ENCODE results near the gene DDR1.
"Not testable (repeated sequence)": the region's sequence is repeated elsewhere in the genome, so short reads cannot be mapped to it uniquely, and the experiment has no call there.

DDR1 gene

GRCh38 chr6:30894935-30895334 is 10.6 kb downstream of the DDR1 start:
- DNase-seq: no peak

DNA sequence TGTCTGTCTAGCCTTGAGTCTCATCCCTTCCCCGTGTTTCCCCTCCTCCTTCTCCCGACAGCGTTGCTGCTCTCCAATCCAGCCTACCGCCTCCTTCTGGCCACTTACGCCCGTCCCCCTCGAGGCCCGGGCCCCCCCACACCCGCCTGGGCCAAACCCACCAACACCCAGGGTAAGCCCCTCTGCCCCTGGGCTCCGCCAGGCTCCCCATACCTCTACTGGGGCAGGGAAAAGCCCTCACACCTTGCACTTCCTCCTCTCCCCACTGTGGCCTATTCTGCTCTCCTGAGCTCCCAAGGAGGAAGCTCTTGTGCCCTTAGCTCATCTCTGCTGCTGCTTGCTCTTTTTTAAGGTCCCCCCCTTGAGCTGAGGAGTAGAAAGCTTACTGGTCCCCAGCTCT is 11.0 kb downstream of the DDR1 start:
- no peak for DNase-seq

DNA sequence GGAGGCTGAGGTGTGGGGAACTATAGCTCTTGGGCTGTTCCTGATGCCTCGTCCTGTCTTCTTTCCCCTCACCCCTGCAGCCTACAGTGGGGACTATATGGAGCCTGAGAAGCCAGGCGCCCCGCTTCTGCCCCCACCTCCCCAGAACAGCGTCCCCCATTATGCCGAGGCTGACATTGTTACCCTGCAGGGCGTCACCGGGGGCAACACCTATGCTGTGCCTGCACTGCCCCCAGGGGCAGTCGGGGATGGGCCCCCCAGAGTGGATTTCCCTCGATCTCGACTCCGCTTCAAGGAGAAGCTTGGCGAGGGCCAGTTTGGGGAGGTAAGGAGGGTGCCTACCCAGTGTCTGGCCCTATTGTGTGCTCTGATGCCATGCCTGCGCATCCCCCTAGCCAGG is 12.2 kb downstream of the DDR1 start:
- no peak for DNase-seq

DNA sequence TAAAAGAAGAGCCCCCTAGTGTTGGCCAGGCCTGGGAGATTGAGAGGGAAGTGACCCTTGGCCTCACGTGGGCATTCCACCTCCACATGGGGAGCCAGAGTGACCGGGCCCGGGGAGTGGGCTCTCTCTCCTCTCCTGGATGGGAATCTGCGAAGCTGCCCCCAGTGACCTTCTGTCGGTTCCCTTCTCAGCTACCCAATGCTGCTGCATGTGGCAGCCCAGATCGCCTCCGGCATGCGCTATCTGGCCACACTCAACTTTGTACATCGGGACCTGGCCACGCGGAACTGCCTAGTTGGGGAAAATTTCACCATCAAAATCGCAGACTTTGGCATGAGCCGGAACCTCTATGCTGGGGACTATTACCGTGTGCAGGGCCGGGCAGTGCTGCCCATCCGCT is 13.6 kb downstream of the DDR1 start:
- DNase-seq: no peak

GRCh38 chr6:30898750-30899360 is 14.5 kb downstream of the DDR1 start:
- no peak for DNase-seq

DNA sequence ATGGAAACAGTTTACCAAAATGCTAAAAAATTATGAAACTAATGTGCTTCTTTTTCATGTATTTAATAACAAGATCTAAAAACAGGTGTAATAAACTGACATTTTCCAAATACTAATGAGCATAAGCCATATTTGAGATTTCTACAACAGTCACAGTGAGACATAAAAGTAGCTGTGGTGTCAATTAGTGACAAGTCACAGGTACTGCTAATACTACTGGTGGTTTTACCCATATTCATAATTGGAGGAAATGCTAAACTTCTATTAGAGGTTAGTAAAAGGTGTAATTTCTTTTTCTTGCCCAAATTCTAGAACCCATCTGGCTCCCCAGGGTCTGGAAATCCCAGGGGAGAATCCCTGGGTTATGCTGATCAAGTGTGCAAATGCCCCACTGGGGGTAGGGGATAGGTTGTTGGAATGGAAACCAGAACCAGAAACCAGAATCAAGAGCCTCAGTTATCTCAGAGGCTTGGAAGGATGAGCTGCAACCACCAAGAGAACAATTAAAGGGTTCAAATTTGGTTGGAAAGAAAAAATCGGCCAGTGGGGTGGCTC is 16.6 kb downstream of the DDR1 start:
- DNase-seq: no peak

- DNase-seq: no peak
Measured at GRCh38 chr6:30901436-30901835, 17.1 kb downstream of the DDR1 start.

DNA sequence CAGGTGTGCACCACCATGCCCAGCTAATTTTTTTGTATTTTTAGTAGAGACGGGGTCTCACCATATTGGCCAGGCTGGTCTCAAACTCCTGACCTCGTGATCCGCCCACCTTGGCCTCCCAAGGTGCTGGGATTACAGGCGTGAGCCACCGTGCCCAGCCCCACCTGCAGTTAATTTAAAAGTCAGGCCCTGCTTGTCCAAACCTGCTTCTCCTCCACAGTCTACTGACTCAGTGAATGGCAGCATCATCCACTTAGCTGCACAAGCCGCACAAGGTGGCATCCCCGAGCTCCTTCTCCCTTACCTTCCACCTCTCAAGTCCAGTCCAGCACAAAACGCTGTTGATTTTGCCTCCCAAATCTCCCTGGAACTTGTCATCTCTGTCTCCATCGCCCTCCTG is 17.9 kb downstream of the DDR1 start:
- not testable (repeated sequence) for DNase-seq

DNA sequence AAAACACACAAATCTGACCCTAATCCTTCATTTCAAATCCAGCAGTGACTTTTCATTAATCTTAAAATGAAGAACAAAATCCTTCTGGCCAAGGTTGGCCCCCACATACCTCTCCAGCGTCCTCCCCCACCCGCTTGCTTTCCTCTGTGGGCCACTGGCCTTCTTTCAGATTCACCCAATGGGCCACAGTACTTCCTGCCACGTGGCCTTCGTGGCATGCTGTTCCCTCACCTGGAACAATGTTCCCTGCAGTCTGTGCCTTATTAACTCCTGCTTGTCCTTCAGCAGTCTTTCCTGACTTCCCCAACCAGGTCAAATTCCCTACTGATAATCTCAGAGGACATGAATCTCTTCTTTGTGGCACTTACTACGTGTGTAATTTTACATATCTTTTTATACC is 18.4 kb downstream of the DDR1 start:
- DNase-seq: no peak

- DNase-seq: no peak
Measured at GRCh38 chr6:30903236-30903635, 18.9 kb downstream of the DDR1 start.

GRCh38 chr6:30907290-30907757 is 23.0 kb downstream of the DDR1 start:
- DNase-seq: not testable (repeated sequence)

GRCh38 chr6:30907758-30908591 is 23.7 kb downstream of the DDR1 start, which contains the start of gene GTF2H4:
Gene GTF2H4, plus strand, starts transcription at chr6:30908207.
- DNase-seq: peak; percentile 97 to 99

GRCh38 chr6:30908700-30909099 is 24.4 kb downstream of the DDR1 start:
- DNase-seq: no peak

DNA sequence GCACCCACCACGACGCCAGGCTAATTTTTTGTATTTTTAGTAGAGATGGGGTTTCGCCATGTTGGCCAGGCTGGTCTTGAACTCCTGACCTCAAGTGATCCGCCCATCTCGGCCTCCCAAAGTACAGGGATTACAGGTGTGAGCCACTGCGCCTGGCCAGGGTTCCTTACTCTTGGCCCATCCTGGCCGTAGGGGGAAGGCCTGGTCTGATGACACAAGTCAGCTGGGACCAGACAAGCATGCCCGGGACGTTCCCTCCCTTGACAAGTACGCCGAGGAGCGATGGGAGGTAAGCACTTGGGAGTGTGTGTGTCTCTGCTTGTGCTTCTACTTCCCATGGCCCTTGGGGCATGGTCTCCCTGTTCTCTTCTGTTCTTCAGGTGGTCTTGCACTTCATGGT is 26.2 kb downstream of the DDR1 start:
- DNase-seq: not testable (repeated sequence)

GRCh38 chr6:30912746-30913520 is 28.6 kb downstream of the DDR1 start:
- DNase-seq: no peak

DNA sequence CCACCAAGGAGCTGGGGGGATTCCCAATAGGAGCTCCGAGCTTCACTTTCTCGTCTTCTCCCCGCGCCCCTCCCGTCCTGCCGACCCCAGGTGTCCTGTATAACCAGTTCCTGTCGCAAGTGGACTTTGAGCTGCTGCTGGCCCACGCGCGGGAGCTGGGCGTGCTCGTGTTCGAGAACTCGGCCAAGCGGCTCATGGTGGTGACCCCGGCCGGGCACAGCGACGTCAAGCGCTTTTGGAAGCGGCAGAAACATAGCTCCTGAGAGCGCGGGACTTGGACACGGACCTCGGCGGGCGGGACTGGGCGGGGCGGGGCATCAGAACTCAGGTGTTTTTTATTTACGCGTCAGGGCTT is 29.4 kb downstream of the DDR1 start:
- no peak for DNase-seq

GRCh38 chr6:30914076-30914853 is 29.9 kb downstream of the DDR1 start, which contains the start of gene VARS2:
Gene VARS2, plus strand, starts transcription at chr6:30914238. Its CDS starts 599 bp downstream, at chr6:30914837.
- peak; percentile 83 to 91 for DNase-seq

DNA sequence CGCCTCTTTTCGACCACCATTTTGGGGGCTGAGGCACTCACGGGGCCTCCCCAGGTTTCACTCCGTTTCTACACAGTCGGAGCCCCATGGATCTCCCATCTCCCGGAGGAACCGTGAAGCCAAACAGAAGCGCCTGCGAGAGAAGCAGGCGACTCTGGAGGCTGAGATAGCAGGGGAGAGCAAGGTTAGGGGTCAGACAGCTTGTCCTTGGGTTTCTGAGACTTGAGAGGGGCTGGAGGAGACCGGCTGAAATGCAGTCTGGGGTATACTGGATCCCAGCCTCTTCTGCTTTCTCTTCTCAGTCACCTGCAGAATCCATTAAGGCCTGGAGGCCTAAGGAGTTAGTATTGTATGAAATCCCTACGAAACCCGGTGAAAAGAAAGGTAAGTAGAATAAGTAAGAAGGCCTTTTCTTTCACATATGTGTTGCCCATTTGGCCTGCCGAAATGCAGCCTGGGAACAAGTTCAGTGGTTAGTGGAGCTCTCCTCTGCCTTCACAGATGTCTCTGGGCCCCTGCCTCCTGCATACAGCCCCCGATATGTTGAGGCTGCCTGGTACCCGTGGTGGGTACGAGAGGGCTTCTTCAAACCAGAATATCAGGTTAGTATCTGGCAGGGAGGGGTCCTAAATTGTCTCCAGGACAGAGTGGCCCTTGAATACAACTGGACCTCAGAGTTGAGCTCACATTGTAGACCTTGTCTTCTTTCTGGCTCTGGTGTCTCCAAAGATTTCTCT is 30.7 kb downstream of the DDR1 start:
- no peak for DNase-seq

DNA sequence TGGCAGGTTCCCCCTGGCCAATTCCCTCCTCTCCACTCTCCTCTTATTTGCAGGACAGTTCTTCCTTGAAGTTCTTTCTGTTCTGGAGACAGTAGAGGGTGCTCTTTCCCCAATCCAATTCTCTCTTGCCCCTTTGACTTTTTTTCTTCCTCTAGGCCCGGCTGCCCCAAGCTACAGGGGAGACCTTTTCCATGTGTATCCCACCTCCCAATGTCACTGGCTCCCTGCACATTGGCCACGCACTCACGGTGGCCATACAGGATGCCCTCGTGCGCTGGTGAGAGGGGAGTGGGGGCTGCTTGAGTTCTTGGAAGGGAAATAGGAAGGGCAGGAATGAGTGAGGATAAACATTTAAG is 31.2 kb downstream of the DDR1 start:
- peak; percentile 36 to 76 for DNase-seq

- no peak for DNase-seq
Measured at GRCh38 chr6:30917041-30917440, 32.7 kb downstream of the DDR1 start.

DNA sequence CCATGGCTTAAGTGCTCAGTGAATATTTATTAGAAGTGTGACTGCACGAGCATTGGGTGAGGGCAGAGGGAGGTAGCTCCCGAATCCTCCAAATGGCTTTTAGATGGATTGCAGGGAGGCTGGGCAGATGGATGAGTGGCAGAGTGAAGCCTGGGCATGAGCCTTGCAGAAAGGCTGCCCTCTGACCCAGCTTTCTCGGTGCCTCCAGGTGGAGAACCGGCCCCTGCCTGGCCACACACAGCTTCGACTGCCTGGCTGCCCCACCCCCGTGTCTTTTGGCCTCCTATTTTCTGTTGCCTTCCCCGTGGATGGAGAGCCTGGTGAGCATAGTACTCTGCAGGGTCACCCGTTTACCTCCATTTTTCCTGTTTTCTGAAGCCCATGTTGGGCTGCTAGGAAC is 33.2 kb downstream of the DDR1 start:
- no peak for DNase-seq

DNA sequence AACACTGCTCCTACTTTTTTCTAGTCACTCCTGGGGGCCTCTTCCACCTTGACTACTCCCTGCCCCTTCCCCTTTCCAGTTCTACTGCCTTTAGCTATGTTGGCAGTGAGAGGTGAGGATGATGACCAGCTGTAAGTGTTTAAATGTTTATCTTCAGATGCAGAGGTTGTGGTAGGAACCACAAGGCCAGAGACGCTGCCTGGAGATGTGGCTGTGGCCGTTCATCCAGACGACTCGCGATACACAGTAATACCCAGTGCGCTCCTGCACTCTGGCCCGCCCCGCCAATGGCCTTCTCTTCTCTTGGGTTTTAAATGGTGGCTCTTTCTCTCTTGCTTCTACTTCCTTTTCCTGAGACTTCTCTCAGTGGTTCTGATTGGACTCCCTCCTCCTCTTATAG is 34.4 kb downstream of the DDR1 start:
- DNase-seq: no peak

Measured in inflammatory macrophage treated with lipopolysaccharide for 1 hour (primary cell).